GM18868 (cell line): ENCODE results near the gene RNF208.
"Not testable (repeated sequence)": the region's sequence is repeated elsewhere in the genome, so short reads cannot be mapped to it uniquely, and the experiment has no call there.

Experiments
- ATAC-seq: cut with Tn5 transposase; IDR thresholded peaks from one replicate; pipeline ENCODE4 v1.9.1; 2021; ENCODE audit warnings: mild to moderate bottlenecking, moderate library complexity; ENCODE audit not compliant: unreplicated experiment

RNF208 gene

DNA sequence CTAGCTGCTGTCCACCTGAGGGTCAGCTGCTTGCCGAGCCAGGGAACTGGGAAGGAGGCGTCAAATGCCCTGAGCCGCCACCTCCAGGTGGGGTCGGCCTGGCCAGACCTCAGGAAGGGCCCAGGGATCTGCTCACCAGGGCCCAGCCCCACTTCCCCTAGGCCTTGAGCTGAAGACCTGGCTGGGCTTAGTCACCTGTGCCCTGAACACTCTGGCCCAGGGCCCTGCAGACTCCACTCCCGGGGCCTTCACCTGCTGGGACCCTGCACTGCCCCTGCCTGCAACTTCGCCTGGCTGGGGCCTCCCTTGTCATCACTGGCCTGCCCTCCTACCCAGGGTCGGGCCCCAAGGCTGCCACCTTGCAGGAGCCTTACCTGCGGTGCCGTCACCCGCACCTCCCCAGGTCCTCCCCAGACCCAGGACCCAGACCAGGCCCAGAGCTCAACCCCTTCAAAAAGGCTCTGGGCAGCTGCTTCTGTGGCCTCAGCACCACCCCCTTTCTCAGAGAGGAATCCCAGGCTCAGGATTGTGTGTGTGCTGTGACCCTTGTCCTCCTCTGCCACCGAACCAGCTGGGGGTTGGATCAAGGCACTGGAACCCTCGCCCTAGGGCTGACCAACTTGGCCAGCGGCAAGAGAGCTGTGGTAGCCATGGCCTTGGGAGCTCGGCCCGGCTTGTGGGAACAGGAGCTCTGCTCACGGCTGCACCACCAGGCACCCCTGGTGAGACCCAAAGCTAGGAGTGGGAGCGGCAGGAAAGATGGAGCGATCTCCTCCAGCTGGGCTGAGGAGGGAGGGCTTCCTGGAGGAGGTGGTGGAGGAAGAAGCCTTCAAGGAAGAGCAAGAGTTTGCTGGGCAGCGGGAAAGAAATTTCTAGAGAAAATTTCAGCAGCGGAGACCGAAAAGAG is 31.9 kb upstream of the RNF208 start:
- ATAC-seq = no peak

GRCh38 chr9:137252555-137253506 is 30.8 kb upstream of the RNF208 start:
- no peak for ATAC-seq

DNA sequence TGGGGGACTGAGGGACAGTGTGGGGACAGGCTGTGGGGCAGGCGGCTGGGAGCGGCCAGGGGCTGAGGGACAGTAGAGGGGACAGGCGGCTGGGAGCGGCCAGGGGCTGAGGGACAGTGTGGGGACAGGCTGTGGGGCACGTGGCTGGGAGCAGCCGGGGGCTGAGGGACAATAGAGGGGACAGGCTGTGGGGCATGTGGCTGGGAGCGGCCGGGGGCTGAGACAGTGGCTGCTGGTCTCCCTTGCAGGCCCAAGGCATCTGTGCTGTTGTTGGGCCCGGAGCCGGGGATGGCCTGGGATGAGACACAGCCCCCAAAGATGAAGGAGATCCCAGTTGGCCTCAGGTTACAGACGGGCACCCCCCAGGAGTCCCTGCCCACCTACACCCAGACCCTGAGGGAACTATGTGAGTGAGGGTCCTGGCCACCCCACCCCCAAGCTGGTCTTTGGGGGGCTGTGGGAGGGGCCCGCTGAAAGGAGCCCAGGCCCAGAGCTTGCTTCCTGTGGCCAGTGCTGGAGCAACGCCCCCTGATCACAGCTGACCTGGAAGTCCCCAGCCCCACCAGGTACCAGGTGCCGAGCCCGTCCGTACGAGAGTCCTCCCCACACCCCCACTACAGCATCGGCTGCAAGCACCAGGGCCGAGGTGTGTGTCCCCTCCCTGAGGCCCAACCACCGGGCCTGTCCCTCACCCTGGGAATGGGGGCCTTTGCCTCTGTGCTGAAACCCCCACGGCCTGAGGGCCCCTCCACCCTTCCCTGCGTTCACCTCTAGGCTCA is 29.6 kb upstream of the RNF208 start:
- ATAC-seq = no peak

DNA sequence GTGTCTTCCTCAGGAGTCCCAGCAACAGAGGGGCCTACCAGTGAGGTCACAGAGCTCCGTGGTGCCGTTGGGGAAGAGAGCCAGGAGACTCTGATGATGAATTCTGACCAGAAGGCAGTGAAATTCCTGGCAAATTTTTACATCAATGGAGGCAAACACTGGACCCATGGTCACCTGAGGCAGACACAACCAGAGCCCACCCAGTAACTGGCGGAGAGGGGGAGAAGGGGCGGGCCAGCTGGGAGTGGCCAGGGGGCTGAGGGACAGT is 29.1 kb upstream of the RNF208 start, which contains the start of gene STPG3:
TSS of gene STPG3 (plus strand) at position 93 of the 268 bp plus-strand sequence. CDS start at position 94, 1 bp downstream.
- no peak for ATAC-seq

- ATAC-seq = no peak
These were observed 28.5 kb upstream of the RNF208 start for GRCh38 chr9:137250329-137251193.

DNA sequence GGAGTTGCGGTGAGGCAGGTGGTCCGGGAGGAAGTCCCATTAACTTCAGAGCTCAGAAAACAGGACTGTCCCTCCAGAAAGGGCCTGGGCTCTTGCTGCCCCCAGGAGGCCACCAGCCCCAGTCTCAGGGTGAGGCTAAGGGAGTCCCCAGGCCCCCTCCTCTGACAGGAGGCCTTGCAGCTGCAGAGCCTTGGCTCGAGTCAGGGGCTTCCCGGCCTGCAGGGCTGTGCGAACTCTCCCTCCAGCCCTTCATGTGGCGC is 25.8 kb upstream of the RNF208 start:
- no peak for ATAC-seq

DNA sequence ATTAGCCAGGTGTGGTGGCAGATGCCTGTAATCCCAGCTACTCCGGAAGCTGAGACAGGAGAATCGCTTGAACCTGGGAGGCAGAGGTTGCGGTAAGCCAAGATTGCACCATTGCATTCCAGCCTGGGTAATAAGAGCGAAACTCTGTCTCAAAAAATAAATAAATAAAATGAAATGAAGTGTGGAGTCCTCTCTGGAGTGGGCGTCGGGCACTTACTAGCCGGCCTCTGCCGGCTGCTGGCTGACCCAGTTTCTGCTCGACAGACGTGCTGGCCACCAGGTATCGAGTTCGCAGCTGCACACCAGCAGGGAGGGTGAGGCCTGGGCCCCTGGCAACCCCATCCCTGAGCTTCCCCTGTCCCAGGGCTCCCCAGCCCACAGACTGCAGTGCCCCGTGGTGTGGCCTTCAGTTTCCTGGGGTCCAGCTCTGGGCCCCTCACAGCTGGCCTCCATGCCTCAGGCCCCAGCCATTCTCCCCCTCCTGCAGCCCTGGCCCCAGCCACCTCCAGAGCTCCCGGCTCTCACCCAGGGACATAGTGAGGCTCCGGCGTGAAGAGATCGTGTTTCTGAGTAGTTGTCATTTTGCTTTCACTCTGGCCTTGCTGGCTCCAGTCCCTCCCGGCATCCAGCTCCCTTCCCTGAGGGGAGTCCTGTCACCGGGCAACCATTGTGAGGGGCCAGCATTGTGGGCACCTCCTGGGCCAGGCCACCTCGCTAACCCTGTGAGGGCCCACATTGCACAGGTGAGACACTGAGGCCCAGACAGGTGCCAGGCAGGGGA is 25.3 kb upstream of the RNF208 start:
- no peak for ATAC-seq

- no peak for ATAC-seq
These were observed 23.7 kb upstream of the RNF208 start for GRCh38 chr9:137245450-137246421.

DNA sequence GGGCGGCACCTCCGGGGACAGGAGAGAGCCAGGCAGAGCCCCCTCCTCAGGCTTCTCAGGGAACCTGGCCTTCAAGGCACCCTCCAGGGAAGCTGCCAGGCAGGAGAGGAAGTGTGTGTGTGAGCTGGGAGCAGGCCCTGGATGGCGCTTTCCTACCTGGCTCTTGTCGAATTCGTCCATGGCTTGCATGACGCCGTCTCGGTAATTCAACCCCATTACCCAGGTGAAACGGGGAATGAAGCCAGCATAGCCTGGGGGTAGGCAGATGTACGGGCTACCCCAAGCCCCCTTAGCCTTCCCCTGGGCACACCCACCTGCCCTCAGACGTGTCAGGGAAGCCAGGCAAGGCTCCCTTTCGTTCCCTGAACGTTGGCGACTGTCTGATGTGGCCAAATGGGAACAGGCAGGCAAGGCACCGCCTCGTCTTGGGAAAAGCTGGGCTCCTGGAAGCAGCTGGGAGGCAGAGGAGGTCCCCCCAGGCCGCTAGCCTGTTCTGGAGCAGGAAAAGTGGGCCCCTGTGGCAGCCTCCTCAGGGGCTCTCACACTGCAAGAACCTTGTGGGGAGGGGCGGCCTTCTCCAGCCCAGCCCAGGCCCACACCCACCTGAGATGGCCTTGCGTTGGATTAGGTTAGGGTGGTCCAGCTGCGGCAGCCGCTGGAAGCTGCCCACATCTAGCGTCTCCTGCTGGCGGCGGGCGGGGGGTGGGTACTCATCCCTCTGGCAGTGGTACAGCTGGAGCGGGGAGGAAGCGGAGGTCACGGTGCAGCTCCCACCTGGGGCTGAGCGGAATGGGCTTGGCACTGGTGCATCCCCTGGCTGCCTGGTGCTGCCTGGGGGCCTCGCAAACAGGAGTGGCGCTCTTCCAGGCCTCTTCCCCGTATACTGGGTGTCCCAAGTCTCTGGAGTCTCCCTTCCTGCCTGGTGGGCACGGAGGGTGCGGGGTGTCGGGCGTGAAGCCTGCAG is 22.7 kb upstream of the RNF208 start:
- no peak for ATAC-seq

DNA sequence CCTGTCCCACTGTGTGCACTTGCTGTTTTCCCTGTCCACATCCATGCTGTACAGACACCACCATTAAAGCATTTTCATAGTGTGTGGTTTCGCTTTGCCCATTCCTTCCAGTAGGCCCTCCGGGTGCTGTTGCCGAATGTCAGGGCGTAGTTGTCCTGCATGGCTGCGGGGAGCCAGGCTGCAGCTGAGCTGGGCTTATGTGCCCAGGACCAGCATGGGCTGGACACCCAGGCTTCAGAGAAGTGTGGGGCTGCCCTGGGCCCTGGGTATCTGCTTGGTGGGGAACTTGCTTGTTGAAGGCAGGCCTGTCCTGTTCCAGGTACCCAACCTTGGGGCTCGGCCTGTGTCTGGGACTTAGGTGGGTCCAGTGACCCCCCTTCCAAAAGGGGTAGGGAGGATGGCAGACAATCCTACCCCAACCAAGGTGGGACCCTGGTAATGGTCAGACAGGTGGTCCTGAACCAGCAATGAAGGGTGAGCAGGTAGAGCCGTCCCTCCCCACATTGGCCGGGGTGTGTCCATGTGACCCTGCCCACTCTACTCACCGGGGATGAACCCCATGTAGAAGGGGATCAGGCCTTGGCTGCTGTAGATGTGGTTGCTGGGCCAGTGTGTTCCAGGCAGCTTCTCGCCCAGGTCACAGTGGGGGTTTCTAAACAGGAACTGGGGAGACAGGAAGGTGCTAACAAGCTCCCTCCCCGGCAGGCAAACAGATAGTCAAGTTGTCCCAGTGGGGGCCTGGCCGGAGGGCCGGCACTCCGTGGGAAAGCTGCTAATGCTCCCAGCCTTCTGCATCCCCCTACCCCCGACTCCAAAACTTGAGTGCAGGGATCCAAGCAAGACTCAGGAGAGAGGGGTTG is 21.8 kb upstream of the RNF208 start:
- ATAC-seq = no peak

DNA sequence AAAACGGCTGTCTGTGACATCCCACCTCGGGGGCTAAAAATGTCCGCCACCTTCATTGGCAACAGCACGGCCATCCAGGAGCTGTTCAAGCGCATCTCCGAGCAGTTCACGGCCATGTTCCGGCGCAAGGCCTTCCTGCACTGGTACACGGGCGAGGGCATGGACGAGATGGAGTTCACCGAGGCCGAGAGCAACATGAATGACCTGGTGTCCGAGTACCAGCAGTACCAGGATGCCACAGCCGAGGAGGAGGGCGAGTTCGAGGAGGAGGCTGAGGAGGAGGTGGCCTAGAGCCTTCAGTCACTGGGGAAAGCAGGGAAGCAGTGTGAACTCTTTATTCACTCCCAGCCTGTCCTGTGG is 21.2 kb upstream of the RNF208 start:
- not testable (repeated sequence) for ATAC-seq

DNA sequence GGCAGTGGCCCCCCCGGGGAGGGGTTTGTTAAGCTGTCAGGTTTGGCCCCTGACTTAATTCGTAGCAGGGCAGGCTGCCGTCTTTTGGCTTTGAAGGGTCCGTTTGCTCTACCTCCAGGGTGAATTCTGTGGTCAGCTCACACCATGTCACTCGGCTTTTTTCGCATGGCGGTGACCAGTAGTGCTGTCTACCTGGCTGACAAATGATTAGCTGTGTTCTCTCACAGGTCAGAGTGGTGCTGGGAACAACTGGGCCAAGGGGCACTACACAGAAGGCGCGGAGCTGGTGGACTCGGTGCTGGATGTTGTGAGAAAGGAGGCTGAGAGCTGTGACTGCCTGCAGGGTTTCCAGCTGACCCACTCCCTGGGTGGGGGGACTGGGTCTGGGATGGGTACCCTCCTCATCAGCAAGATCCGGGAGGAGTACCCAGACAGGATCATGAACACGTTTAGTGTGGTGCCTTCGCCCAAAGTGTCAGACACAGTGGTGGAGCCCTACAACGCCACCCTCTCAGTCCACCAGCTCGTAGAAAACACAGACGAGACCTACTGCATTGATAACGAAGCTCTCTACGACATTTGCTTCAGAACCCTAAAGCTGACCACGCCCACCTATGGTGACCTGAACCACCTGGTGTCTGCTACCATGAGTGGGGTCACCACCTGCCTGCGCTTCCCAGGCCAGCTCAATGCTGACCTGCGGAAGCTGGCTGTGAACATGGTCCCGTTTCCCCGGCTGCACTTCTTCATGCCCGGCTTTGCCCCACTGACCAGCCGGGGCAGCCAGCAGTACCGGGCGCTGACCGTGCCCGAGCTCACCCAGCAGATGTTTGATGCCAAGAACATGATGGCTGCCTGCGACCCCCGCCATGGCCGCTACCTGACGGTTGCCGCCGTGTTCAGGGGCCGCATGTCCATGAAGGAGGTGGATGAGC is 20.5 kb upstream of the RNF208 start:
- no peak for ATAC-seq

- ATAC-seq = peak; percentile 2
These were observed 19.6 kb upstream of the RNF208 start for GRCh38 chr9:137241490-137242268.

DNA sequence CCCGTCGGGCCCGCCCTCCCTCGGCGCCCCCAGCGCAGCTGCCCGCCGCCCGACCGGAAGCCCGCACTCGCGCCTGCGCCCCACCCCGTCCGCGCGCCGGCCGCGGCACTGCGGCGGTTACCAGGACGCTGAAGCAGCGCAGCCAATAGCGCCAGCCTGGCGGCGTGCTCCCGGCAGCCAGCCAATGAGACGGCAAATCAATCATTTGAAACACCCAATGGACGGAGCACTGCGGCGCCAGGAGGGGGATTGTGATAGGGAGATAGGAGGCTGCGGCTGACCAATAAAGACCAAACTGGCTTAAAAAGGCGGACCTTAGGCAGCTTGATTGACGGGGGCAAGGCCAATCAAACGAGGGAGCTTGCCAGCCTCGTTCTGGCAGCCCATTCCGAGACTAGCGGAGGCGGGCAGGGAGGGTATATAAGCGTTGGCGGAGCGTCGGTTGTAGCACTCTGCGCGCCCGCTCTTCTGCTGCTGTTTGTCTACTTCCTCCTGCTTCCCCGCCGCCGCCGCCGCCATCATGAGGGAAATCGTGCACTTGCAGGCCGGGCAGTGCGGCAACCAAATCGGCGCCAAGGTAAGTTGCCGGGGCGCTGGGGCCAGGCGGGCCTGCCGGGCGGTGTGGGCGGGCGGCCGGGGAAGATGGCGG is 18.9 kb upstream of the RNF208 start, which contains the start of gene TUBB4B:
TSS of gene TUBB4B (plus strand) at position 447 of the 649 bp plus-strand sequence. CDS start at position 521, 74 bp downstream.
- ATAC-seq = peak; percentile 75
